GM19239 (cell line): ENCODE data around the gene ZNF407.

Experiments used
- DNase-seq: peaks from one replicate; pipeline ENCODE4 v3.0.0; 2011; ENCODE audit warnings: low spot score; ENCODE audit not compliant: insufficient read length
- FAIRE-seq: peaks from 2 replicates; lab custom pipeline; 2011; peaks lifted over from hg19 to GRCh38; lab: Jason Lieb, UNC

ZNF407 gene

GRCh38 chr18:74582642-74583041 is 15.0 kb upstream of the ZNF407 start:
- DNase-seq (no peak), FAIRE-seq (no peak)

GRCh38 chr18:74587441-74587840 is 10.2 kb upstream of the ZNF407 start:
- DNase-seq (no peak), FAIRE-seq (no peak)

- no peak for FAIRE-seq
- DNase-seq, result no peak
Measured at GRCh38 chr18:74589021-74589420, 8.6 kb upstream of the ZNF407 start.

GRCh38 chr18:74589811-74590210 is 7.9 kb upstream of the ZNF407 start:
- DNase-seq, result no peak
- no peak for FAIRE-seq

- DNase-seq (no peak), FAIRE-seq (no peak)
Measured at GRCh38 chr18:74590671-74591070, 7.0 kb upstream of the ZNF407 start.

- FAIRE-seq (peak; percentile 44), DNase-seq (no peak)
Measured at GRCh38 chr18:74595431-74595830, 2.2 kb upstream of the ZNF407 start.

GRCh38 chr18:74597034-74597661 is 522 bp upstream of the ZNF407 start:
- no peak for FAIRE-seq
- peak; percentile 28 for DNase-seq

- DNase-seq, result peak; percentile 25
- peak; percentile 87 for FAIRE-seq
Measured at GRCh38 chr18:74598350-74599001, 806 bp downstream of the ZNF407 start.

GRCh38 chr18:74604361-74604760 is 6.7 kb downstream of the ZNF407 start:
- FAIRE-seq (no peak), DNase-seq (no peak)

- FAIRE-seq (no peak), DNase-seq (no peak)
Measured at GRCh38 chr18:74604774-74605173, 7.1 kb downstream of the ZNF407 start.

GRCh38 chr18:74608681-74609080 is 11.0 kb downstream of the ZNF407 start:
- DNase-seq (no peak), FAIRE-seq (no peak)

GRCh38 chr18:74609535-74609934 is 11.9 kb downstream of the ZNF407 start:
- DNase-seq (no peak), FAIRE-seq (no peak)

- DNase-seq (no peak), FAIRE-seq (no peak)
Measured at GRCh38 chr18:74610051-74610615, 12.5 kb downstream of the ZNF407 start.

GRCh38 chr18:74610860-74611259 is 13.2 kb downstream of the ZNF407 start:
- FAIRE-seq, result no peak
- DNase-seq, result no peak

- FAIRE-seq, result no peak
- DNase-seq, result no peak
Measured at GRCh38 chr18:74611765-74612164, 14.1 kb downstream of the ZNF407 start.

GRCh38 chr18:74613381-74613780 is 15.7 kb downstream of the ZNF407 start:
- peak; percentile 82 for FAIRE-seq
- no peak for DNase-seq

GRCh38 chr18:74616494-74616893 is 18.8 kb downstream of the ZNF407 start:
- FAIRE-seq, result no peak
- no peak for DNase-seq

GRCh38 chr18:74617486-74617885 is 19.8 kb downstream of the ZNF407 start:
- DNase-seq, result no peak
- no peak for FAIRE-seq

GRCh38 chr18:74622072-74622471 is 24.4 kb downstream of the ZNF407 start:
- no peak for FAIRE-seq
- DNase-seq, result no peak

- no peak for FAIRE-seq
Measured at GRCh38 chr18:74623047-74623816, 25.6 kb downstream of the ZNF407 start.

GRCh38 chr18:74624466-74624865 is 26.8 kb downstream of the ZNF407 start:
- DNase-seq, result no peak
- FAIRE-seq, result no peak

More at GRCh38 chr18:74623047-74623816, 25.6 kb downstream of the ZNF407 start:
- DNase-seq, result no peak
